Thyroid gland (tissue), 4 donors: Measurements from ENCODE around the gene SEL1L.

Source experiments
- POLR2A ChIP-seq, 2 donors: fragments of 450-650 bp; IDR thresholded peaks; one replicate each; pipeline ENCODE4 v1.6.1; 2017; ENCODE audit warnings: antibody characterized with exemption in 2 of 2, mild to moderate bottlenecking in 2 of 2, moderate library complexity in 1 of 2
- TF ChIP-seq, protein P1 (sequence below), 6 experiments: fragments of 200-600 bp in 3 of 6; fragments of 450-650 bp in 3 of 6; sonication (generic) in 3 of 6; IDR thresholded peaks; one replicate each; pipeline ENCODE4 v1.5.1; 2016 to 2019; ENCODE audit warnings: antibody characterized with exemption in 6 of 6, mild to moderate bottlenecking in 2 of 6, inconsistent platforms in 1 of 6, moderate library complexity in 1 of 6

DNA sequence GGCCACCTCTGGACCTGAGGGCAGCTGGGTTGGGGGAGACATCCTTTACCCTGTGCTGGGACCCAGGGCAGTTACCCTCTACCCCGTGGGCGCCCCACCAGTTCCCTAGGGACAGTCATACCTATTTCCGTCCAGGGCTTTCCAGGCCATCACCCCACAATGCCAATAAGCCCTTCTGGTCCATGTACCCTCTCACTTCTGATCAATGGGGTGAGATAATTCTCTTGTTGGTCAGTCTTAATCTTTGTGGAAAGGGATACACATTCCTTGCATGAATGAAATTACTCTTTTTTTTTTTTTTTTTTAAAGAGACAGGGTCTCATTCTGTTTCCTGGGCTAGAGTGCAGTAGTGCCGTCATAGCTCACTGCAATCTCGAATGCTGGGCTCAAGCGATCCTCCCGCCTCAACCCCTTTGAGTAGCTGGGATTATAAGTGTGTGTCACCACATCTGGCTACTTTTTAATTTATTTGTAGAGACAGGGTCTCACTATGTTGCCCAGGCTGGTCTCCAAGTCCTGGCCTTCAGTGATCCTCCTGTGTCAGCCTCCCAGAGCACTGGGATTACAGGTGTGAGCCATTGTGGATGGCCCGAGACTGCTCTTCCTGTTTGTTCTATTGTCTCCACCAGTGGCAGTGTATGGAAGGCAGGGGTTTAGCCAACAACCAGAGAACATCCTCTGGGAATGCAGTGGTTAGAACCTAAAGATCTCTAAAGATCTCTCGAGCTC lies 87.2 kb downstream of the SEL1L start:
- TF ChIP-seq, protein P1, sequence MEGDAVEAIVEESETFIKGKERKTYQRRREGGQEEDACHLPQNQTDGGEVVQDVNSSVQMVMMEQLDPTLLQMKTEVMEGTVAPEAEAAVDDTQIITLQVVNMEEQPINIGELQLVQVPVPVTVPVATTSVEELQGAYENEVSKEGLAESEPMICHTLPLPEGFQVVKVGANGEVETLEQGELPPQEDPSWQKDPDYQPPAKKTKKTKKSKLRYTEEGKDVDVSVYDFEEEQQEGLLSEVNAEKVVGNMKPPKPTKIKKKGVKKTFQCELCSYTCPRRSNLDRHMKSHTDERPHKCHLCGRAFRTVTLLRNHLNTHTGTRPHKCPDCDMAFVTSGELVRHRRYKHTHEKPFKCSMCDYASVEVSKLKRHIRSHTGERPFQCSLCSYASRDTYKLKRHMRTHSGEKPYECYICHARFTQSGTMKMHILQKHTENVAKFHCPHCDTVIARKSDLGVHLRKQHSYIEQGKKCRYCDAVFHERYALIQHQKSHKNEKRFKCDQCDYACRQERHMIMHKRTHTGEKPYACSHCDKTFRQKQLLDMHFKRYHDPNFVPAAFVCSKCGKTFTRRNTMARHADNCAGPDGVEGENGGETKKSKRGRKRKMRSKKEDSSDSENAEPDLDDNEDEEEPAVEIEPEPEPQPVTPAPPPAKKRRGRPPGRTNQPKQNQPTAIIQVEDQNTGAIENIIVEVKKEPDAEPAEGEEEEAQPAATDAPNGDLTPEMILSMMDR (IDR thresholded peaks at IDR 0.05), result no peak
- no peak for TF ChIP-seq POLR2A (IDR thresholded peaks at IDR 0.05)
